ENCODE data around the gene PRPF38A.
"Not testable (repeated sequence)": the region's sequence is repeated elsewhere in the genome, so short reads cannot be mapped to it uniquely, and the experiment has no call there.

The PRPF38A gene

DNA sequence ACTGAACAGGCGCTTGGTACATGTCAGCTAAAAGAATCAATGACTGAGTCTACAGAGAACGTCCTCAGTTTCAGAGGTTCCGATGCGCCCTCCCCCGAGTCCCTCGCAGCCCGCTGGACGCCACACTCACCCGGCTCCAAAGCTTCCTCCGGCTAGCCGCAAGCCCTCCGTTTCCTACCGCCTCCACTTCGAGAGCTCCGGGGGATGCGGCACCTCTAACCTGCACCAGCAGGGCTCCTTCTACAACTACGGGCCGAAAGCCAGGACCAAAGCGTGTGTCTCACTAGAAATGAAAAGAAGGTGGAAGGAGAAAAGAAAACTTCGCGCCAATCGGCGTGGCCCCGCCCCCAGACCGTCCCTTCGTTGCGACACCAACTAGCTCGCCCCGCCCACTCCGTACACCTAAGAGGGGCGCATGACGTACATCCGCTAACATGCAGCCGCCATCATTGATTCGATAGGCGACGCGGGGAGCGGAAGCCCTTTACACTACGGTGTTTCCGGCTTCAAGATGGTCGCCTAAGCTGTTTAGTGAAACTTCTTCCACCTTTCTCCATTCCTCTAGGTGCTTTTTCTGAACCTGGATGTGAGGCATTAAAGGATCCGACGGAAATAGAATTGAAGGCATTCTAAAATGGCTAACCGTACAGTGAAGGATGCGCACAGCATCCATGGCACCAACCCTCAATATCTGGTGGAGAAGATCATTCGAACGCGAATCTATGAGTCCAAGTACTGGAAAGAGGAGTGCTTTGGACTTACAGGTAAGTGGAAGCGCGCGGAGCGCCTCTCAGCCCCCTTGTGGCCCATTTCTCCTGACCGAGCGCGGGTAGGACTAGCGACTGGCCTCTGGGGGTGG lies at the start of gene PRPF38A, which contains the start of gene ORC1:
PRPF38A (plus strand) TSS at position 487 of the 859 bp plus-strand sequence; CDS start at position 635, 148 bp downstream.
ORC1 (minus strand) TSS at position 308 of the 859 bp plus-strand sequence. CDS start 2,200 bp downstream, outside the sequence.
- DNase-seq (ENCODE audit: low spot score) (peak; percentile 97), FAIRE-seq (no peak)

DNA sequence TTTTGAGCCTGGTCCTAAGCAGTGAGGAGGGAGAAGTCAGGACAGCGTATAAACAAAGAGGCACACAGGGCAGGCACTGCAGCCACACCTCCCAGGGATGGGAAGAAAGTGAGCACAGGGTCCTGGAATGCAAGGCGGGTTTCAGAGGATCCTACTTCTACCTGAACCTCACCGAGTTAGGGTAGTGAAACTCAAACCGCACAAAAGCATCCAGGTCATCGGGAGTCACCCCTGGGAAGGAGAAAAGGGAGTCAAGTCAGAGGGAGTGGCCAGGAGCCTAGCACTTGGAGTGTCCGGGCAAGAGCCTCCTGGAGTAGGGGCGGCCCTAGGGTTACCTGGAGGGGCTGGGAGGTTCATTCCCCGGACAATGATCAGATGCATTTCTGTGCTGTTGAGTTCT lies 49.0 kb upstream of the PRPF38A start:
- DNase-seq (ENCODE audit: low spot score) (no peak), FAIRE-seq (no peak)

DNA sequence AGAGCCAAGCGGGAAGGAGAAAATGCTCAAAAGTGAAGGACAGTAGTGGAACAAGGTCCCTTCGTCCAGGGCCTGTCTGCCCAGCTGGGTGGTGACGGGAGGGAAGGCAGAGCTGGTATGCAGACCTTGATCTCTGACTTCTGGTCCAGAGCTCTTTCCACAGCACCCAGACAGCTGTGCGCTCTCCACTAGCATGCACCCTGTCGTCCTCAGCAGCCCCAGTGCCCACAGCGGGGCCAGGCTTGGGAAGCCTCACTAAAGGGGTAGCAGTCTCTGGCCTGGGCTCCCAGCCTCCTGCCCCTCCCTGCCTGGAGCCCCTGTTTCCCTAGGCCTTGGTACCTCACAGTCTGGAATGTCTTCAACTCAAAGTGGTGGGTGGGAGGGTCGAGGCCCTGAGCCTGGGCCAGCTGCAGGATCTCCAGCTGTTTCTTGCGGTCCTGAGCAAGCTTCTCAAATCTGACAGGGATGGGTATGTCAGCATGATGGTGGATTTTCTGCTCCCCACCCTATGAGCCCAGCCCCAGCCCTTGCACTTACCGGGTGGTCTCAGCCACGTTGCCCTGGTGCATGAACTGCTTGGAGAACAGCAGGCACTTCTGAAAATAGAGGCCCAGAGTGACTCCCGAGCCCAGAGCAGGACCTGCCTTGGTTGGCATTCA lies 48.4 kb upstream of the PRPF38A start:
- no peak for FAIRE-seq
- DNase-seq (ENCODE audit: low spot score) = no peak

GRCh38 chr1:52356818-52357355 lies 47.5 kb upstream of the PRPF38A start:
- DNase-seq (ENCODE audit: low spot score) (no peak), FAIRE-seq (no peak)

GRCh38 chr1:52357397-52357796 lies 47.0 kb upstream of the PRPF38A start:
- DNase-seq (ENCODE audit: low spot score) = no peak
- no peak for FAIRE-seq

DNA sequence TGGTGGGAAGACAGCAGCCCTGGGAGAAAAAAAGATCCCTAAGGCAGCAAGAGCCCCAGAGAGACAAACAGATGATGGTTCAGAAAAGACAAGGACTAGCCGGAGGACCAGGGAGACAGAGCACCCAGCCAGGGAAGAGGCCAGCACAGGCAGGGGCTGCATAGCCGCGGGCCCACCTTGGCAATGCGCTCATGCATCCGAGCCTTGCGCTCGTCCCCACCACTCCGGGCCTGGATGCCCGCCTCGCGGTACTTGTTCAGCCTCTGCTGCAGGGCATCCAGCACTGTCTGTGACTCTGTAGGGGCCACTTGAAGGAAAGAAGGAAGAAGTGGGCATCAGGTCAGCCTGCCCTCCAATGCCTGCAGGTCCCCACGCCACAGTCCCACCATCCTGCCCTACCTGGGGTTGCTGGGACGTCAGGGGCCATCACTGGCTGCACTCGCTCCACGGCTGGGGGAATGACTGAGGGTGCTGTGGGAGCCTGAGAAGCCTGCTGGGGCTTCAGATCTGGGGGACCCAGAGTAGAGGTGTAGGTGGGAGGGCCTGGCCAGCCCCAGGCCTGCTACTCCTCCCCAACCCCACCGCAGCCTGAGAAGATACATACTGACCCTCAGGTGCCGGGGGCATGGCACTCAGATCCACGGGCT lies 45.4 kb upstream of the PRPF38A start:
- FAIRE-seq (no peak), DNase-seq (ENCODE audit: low spot score) (no peak)

- DNase-seq (ENCODE audit: low spot score) (no peak), FAIRE-seq (no peak)
These were observed 44.5 kb upstream of the PRPF38A start for GRCh38 chr1:52359676-52360594.

- no peak for DNase-seq (ENCODE audit: low spot score)
- no peak for FAIRE-seq
These were observed 43.8 kb upstream of the PRPF38A start for GRCh38 chr1:52360595-52360968.

GRCh38 chr1:52364235-52364839 lies 40.1 kb upstream of the PRPF38A start:
- no peak for DNase-seq (ENCODE audit: low spot score)
- no peak for FAIRE-seq

DNA sequence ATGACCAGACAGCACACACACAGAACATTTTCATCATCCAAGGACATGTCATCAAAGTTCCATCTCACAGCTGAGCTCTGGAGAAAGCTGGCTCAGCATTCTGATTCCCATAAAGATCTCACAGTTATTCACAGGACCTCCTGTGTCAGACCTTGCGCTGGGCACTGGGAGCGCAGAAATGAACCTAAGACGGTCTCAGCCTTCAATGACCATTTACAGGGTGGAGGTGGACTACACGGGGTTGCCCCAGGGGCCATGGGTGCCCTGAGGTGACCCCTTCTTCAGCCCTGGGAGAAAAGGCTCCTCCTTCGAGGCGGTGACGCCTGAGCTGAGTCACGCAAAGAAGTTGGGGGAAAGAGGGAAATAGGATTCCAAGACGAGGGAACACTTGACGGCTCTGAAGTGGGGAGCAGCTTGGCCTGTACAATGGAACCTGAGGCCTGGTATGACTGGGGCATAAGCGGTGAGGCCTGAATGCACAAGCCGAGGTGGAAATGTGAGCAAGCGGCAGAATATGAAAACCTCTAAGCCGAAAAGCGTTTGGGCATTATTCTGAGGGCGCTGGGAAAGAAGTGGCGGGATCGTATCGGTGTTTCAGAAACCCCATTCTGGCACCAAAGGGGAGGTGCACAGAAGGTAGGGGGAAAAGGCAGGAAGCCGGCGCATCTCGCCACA lies 39.2 kb upstream of the PRPF38A start:
- peak; percentile 72 for DNase-seq (ENCODE audit: low spot score)
- no peak for FAIRE-seq

DNA sequence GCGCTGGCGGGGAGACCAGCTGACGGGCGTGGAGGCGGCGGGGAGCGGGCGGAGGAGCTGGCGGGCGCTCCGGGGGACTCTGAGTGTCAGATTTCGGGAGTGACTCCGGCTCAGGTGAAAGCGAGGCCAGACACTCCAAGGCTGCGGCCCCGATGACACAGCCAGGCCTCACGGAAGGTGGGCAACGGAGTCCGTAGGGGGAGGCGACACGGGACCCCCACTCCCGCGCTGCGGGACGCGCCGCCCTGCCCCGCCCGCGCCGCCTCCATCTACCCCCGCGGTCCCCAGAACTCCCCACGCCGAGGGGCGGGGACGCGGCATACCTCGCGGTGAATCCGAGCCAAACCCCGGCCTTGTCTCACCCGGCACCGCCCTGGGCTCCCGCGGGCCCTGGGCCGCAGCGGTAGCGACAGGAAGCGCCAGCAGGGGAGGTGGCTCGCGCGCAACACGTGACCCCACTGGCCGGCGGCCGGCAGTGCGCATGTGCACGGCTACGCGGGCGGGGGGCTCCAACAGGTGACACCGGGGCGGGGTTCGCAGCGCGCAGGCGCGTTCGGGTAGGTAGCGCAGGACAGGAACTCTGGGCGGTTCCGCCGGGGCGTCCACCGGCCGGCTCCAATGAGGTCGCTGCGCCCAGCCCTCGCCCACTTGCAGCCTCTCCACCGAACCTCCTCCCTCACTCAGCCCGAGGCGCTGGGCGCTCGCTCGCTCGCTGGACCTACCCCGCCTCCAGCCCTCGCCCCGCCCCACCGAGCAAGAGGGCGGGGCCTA lies 38.5 kb upstream of the PRPF38A start, which contains the start of gene CC2D1B:
CC2D1B (minus strand) TSS at position 460 of the 771 bp plus-strand sequence. CDS start 1,585 bp downstream, outside the sequence.
- peak; percentile 94 for FAIRE-seq
- peak; percentile 100 for DNase-seq (ENCODE audit: low spot score)

- FAIRE-seq = no peak
- no peak for DNase-seq (ENCODE audit: low spot score)
These were observed 37.9 kb upstream of the PRPF38A start for GRCh38 chr1:52366517-52366827.

- FAIRE-seq (no peak), DNase-seq (ENCODE audit: low spot score) (no peak)
These were observed 37.1 kb upstream of the PRPF38A start for GRCh38 chr1:52367272-52367671.

- no peak for FAIRE-seq
These were observed 35.8 kb upstream of the PRPF38A start for GRCh38 chr1:52368383-52369172.

DNA sequence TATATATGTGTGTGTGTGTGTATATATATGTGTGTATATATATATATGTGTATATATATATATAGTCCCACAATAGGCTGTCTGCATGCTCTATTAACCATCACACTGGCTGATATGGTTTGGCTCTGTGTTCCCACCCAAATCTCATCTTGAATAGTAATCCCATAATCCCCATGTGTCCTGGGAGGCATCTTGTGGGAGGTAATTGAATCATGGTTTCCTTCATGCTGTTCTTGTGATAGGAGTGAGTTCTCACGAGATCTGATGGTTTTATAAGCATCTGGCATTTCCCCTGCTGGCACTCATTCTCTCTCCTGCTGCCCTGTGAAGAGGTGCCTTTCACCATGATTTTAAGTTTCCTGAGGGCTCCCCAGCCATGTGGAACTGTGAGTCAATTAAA lies 34.6 kb upstream of the PRPF38A start:
- not testable (repeated sequence) for FAIRE-seq; DNase-seq (ENCODE audit: low spot score)

More at GRCh38 chr1:52368383-52369172, 35.8 kb upstream of the PRPF38A start:
- DNase-seq (ENCODE audit: low spot score) = no peak

DNA sequence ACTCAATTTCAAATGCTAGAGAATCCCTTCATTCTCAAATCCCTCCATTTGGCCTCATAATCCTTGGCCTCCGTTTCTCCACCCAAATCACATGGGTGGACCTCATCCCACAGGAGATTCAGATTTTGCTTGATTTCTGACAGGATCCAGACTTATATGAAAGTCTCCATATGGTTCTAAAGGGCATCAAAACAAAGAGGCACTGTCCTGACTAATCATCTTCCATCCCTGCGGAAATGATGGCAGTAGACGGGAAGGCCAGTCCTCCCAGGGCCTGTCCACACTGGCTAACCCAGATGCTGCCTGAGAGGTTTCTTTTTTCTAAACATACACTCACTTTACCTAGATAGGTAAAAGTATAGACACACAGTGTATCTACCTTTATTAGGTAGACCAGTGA lies 19.0 kb upstream of the PRPF38A start:
- FAIRE-seq = no peak
- no peak for DNase-seq (ENCODE audit: low spot score)

GRCh38 chr1:52386458-52386857 lies 17.9 kb upstream of the PRPF38A start:
- no peak for DNase-seq (ENCODE audit: low spot score)

GRCh38 chr1:52393174-52393573 lies 11.2 kb upstream of the PRPF38A start:
- no peak for DNase-seq (ENCODE audit: low spot score)
- FAIRE-seq = no peak

More at GRCh38 chr1:52386458-52386857, 17.9 kb upstream of the PRPF38A start:
- no peak for FAIRE-seq
